Stomach (tissue), 19 donors: ENCODE data around the gene MRPS17. TPM values are rescaled to one million over a fixed set of nuclear protein-coding genes. Genes with fewer than 3 reads are reported as not detected.
A peak's percentile ranks its signal among the peaks of the same experiment; 100 is the strongest.

Experiments
- DNase-seq, 2 donors: peaks; one replicate each; pipeline versions ENCODE4 v3.0.0 to v3.0.0-alpha.2; 2013 to 2019
- H3K27ac ChIP-seq, 5 donors: fragments of 200-600 bp in 4 of 5; sonication (generic) in 4 of 5; one replicate each; pipeline ENCODE4 v1.5.1; 2013 to 2019; ENCODE audit warnings: mild to moderate bottlenecking in 1 of 5, moderate library complexity in 1 of 5
- H3K27me3 ChIP-seq, 3 donors: fragments of 200-600 bp; sonication (generic); one replicate each; pipeline ENCODE4 v1.5.1; 2017 to 2019; ENCODE audit warnings: mixed run types in 1 of 3
- H3K36me3 ChIP-seq, 4 donors: fragments of 200-600 bp; sonication (generic); 1 replicate in 3 of 4; 2 replicates in 1 of 4; pipeline ENCODE4 v1.5.1; 2016 to 2019
- H3K4me1 ChIP-seq, 4 donors: fragments of 200-600 bp; sonication (generic); one replicate each; pipeline ENCODE4 v1.5.1; 2016 to 2019
- H3K4me3 ChIP-seq, 4 donors: fragments of 200-600 bp; sonication (generic) in 3 of 4; one replicate each; pipeline ENCODE4 v1.5.1; 2016 to 2019; ENCODE audit warnings: mild to moderate bottlenecking in 1 of 4
- H3K9me3 ChIP-seq, 4 donors: fragments of 200-600 bp; sonication (generic); one replicate each; pipeline ENCODE4 v1.5.1; 2016 to 2019
- EP300 ChIP-seq: sonication (generic); formaldehyde crosslinking; IDR thresholded peaks from one replicate; pipeline ENCODE4 v1.6.1; 2017; ENCODE audit warnings: antibody characterized with exemption
- POLR2A ChIP-seq, 4 donors: fragments of 450-650 bp; IDR thresholded peaks; one replicate each; pipeline ENCODE4 v1.6.1; 2016; ENCODE audit warnings: antibody characterized with exemption in 4 of 4, control low read depth in 2 of 4, mild to moderate bottlenecking in 1 of 4, moderate library complexity in 1 of 4
- POLR2AphosphoS5 ChIP-seq, 3 donors: sonication (generic); formaldehyde crosslinking; IDR thresholded peaks; one replicate each; pipeline ENCODE4 v1.6.1; 2016; ENCODE audit warnings: antibody characterized with exemption in 3 of 3
- WGBS, 5 donors: extraction: QIAGEN DNeasy Blood & Tissue Kit in 3 of 5; methylation state at CpG; one replicate each; pipeline versions ENCODE4 v1.1.5 to v1.1.7; 2013 to 2018; 5-methylcytosine and 5-hydroxymethylcytosine counted together
- intact Hi-C: fragments of 100-400 bp; cut with DNase I; formaldehyde crosslinking; loops from one replicate; pipeline ENCODE4 v1.15.1; 2023; ENCODE audit warnings: low total_unique reads
- long read RNA-seq, 10 donors: transcript quantifications; one replicate each; lab custom pipeline, GENCODE V29; 2026
- polyA plus RNA-seq, 3 donors: library from polyadenylated mRNA; stranded (reverse); fragments of 200-250 nt; gene quantifications; one replicate each; pipeline ENCODE4 v1.2.3, GENCODE V29; 2013
- total RNA-seq, 5 donors: library from RNA; depleted of rRNA; stranded (reverse); fragments of >200 nt; gene quantifications; one replicate each; pipeline versions ENCODE4 v1.1.0 to v1.2.3, GENCODE V29; 2014 to 2016
- TF ChIP-seq, protein P1 (sequence below), 7 experiments: fragments of 450-650 bp in 4 of 7; fragments of 200-600 bp in 3 of 7; sonication (generic) in 3 of 7; IDR thresholded peaks; one replicate each; pipeline ENCODE4 v1.5.1; 2016 to 2019; ENCODE audit warnings: antibody characterized with exemption in 7 of 7, control low read depth in 2 of 7, mild to moderate bottlenecking in 1 of 7
- donor health status: healthy with polysubstance abuse.
- donor health status: Bipolar disorder and iron deficiency.
- donor health status: healthy.

Gene MRPS17
- 10 to 100 TPM in 1 of 5 donors, 1 to 10 TPM in 2, not detected in 2; 1.0 to 10.3 (median 2.3) TPM for total RNA-seq
- polyA plus RNA-seq = 10 to 100 TPM; 11.0 to 15.0 (median 14.5) TPM
- long read RNA-seq, donor 1, transcript MRPS17-201 (3 exons, 1,845 nt) = major isoform, 6 of 6 reads
- long read RNA-seq, donor 1, partial matches to known transcripts = 0 of 6 reads
- long read RNA-seq, donor 1, other reads (novel, unspliced or antisense) = 0 of 6 reads
- long read RNA-seq, donor 2, transcript MRPS17-201 (3 exons, 1,845 nt) = major isoform, 10 of 21 reads
- long read RNA-seq, donor 2, partial matches to known transcripts = 11 of 21 reads
- long read RNA-seq, donor 2, other reads (novel, unspliced or antisense) = 0 of 21 reads
- long read RNA-seq, donor 3, transcript MRPS17-201 (3 exons, 1,845 nt) = major isoform, 12 of 12 reads
- long read RNA-seq, donor 3, partial matches to known transcripts = 0 of 12 reads
- long read RNA-seq, donor 3, other reads (novel, unspliced or antisense) = 0 of 12 reads
- long read RNA-seq, donor 4, partial matches to known transcripts = 0 of 1 reads
- long read RNA-seq, donor 4, other reads (novel, unspliced or antisense) = 0 of 1 reads
- long read RNA-seq, donor 5, transcript MRPS17-201 (3 exons, 1,845 nt) = major isoform, 12 of 27 reads
- long read RNA-seq, donor 5, partial matches to known transcripts = 15 of 27 reads
- long read RNA-seq, donor 5, other reads (novel, unspliced or antisense) = 0 of 27 reads
- long read RNA-seq, donor 6, transcript MRPS17-201 (3 exons, 1,845 nt) = major isoform, 27 of 36 reads
- long read RNA-seq, donor 6, partial matches to known transcripts = 9 of 36 reads
- long read RNA-seq, donor 6, other reads (novel, unspliced or antisense) = 0 of 36 reads
- long read RNA-seq, donor 7, transcript MRPS17-201 (3 exons, 1,845 nt) = major isoform, 7 of 52 reads
- long read RNA-seq, donor 7, partial matches to known transcripts = 17 of 52 reads
- long read RNA-seq, donor 7, other reads (novel, unspliced or antisense) = 28 of 52 reads
- long read RNA-seq, donor 8, transcript MRPS17-201 (3 exons, 1,845 nt) = major isoform, 17 of 17 reads
- long read RNA-seq, donor 8, partial matches to known transcripts = 0 of 17 reads
- long read RNA-seq, donor 8, other reads (novel, unspliced or antisense) = 0 of 17 reads
- long read RNA-seq, donor 9, transcript MRPS17-201 (3 exons, 1,845 nt) = major isoform, 19 of 31 reads
- long read RNA-seq, donor 9, partial matches to known transcripts = 12 of 31 reads
- long read RNA-seq, donor 9, other reads (novel, unspliced or antisense) = 0 of 31 reads
- long read RNA-seq, donor 10, partial matches to known transcripts = 0 of 4 reads
- long read RNA-seq, donor 10, other reads (novel, unspliced or antisense) = 0 of 4 reads

DNA sequence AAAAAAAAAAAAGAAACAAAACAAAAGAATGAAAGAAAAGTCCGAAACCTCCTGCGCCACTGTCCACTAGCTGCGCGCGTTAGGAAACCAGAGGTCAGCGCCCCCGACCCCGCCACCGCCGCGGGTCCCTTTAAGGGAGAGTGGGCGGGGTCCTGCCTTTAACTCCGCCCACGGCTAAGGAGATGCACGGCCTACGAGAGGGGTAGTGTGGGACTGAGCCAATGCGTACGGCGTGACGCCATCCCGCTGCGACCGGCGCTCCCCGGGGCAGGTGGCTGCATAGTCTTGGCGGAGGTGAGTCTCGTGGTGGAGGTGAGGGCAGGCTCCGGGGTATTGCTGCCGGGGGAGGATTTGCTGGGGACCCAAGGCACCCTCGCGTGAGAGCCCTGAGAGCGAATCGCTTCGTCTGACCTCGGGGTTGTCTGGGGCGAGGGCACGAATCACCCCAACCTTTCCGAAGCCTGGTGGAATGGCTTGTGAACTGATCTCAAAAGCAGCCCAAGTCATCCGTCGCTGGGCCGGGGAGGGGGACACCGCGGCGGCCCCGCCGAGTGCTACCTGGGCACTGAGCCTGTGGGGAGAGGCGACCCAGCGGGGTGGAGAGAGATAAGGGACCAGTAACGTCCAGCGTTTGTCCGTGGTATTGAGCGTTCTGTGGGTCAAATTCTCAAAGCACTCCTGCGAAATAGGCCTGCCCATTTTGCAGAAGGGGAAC lies at the start of gene MRPS17:
Gene MRPS17, plus strand, starts transcription at position 241 of the 715 bp plus-strand sequence. CDS start 1,319 bp downstream, outside the sequence.
- intact Hi-C loops = loop anchor here (10.0 kb wide), 1 partner anchor 67 kb away; the partner anchor contains the start of gene ZNF713
- peak within 1 kb of the TSS; percentile 47 to 90 (median 88) for H3K27ac ChIP-seq
- TF ChIP-seq, protein P1, sequence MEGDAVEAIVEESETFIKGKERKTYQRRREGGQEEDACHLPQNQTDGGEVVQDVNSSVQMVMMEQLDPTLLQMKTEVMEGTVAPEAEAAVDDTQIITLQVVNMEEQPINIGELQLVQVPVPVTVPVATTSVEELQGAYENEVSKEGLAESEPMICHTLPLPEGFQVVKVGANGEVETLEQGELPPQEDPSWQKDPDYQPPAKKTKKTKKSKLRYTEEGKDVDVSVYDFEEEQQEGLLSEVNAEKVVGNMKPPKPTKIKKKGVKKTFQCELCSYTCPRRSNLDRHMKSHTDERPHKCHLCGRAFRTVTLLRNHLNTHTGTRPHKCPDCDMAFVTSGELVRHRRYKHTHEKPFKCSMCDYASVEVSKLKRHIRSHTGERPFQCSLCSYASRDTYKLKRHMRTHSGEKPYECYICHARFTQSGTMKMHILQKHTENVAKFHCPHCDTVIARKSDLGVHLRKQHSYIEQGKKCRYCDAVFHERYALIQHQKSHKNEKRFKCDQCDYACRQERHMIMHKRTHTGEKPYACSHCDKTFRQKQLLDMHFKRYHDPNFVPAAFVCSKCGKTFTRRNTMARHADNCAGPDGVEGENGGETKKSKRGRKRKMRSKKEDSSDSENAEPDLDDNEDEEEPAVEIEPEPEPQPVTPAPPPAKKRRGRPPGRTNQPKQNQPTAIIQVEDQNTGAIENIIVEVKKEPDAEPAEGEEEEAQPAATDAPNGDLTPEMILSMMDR (IDR thresholded peaks at IDR 0.05) = no peak
- peak in 2 of 4 donors; percentile 39 to 51 for TF ChIP-seq POLR2A (IDR thresholded peaks at IDR 0.05)
- peak; percentile 92 to 99 (median 94) for TF ChIP-seq POLR2AphosphoS5 (IDR thresholded peaks at IDR 0.05)
- H3K4me1 ChIP-seq = peaks cover 9 to 23% (median 11%) of the 10 kb centered on the region in 4 donors
- no peaks in the 10 kb centered on the region for H3K27me3 ChIP-seq
- no peaks in the 10 kb centered on the region for H3K9me3 ChIP-seq
- peak within 1 kb of the TSS; percentile 79 to 98 (median 87) for H3K4me3 ChIP-seq
- peak; percentile 95 to 98 for DNase-seq
- WGBS, 5 donors = 0 to 1% (median 1%) methylated on average over 29 to 53 of the region's 53 CpGs
- peaks cover 5 to 36% (median 35%) of the 10 kb centered on the region in 4 donors for H3K36me3 ChIP-seq

DNA sequence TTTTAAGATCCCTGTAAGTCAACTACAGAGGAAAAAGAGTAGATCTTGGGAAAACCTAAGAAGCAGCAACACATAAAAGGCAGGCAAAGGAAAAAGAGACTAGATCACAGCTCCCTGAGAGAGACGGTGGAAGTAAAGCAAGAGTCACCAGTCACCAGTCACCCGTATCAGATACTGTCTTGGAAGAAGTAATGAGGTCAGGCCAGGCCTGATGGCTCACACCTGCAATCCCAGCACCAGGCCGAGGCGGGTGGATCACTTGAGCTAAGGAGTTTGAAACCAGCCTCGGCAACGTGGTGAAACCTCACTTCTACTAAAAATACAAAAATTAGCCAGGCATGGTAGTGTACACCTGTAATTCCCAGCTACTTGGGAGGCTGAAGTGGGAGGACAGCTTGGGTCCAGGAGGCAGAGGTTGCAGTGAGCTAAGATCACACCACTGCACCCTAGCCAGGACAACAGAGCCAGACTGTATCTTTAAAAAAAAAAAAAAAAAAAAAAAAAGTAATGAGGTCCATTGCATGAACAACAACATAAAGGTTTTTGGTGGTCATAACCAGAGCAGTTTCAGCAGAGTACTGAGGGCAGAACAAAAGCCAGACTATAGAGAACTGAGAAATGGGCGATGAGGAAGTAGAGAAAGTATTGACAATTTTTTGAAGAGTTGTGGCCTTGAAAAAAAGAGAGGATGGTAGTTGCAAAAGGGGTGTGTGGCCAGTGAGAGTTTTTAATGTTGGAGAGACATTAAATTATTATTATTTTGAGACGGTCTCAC lies 47.5 kb upstream of the MRPS17 start:
- no peak overlapping the region for H3K27ac ChIP-seq
- H3K9me3 ChIP-seq = peaks cover 0 to 7% (median 0%) of the 10 kb centered on the region in 4 donors
- intact Hi-C loops = no loop called here
- WGBS, 5 donors = 73 to 94% (median 83%) methylated on average over 2 to 8 of the region's 8 CpGs
- H3K4me3 ChIP-seq = no peak overlapping the region
- peaks cover 0 to 28% (median 18%) of the 10 kb centered on the region in 4 donors for H3K36me3 ChIP-seq
- H3K27me3 ChIP-seq = no peaks in the 10 kb centered on the region
- no peak for TF ChIP-seq EP300
- TF ChIP-seq, protein P1 (IDR thresholded peaks at IDR 0.05) = no peak
- no peak for TF ChIP-seq POLR2AphosphoS5 (IDR thresholded peaks at IDR 0.05)
- TF ChIP-seq POLR2A (IDR thresholded peaks at IDR 0.05) = no peak
- no peak for DNase-seq
- H3K4me1 ChIP-seq = no peaks in the 10 kb centered on the region

GRCh38 chr7:55912748-55913158 lies 38.9 kb upstream of the MRPS17 start:
- Histone ChIP-seq H3K36me3 (peaks cover 23 to 49% (median 37%) of the 10 kb centered on the region in 4 donors), H3K9me3 (no peaks in the 10 kb centered on the region), H3K27me3 (no peaks in the 10 kb centered on the region), H3K27ac (no peak overlapping the region), H3K4me1 (no peaks in the 10 kb centered on the region), H3K4me3 (no peak overlapping the region)
- WGBS, 5 donors = 53 to 68% (median 61%) methylated on average over 3 of the region's 3 CpGs
- DNase-seq = no peak
- TF ChIP-seq, protein P1 (IDR thresholded peaks at IDR 0.05) = no peak
- TF ChIP-seq POLR2A (IDR thresholded peaks at IDR 0.05) (no peak), POLR2AphosphoS5 (IDR thresholded peaks at IDR 0.05) (no peak), EP300 (no peak)
- intact Hi-C loops = no loop called here
